DND-41 (cell line): ENCODE results near the gene MELTF.
A peak's percentile ranks its signal among the peaks of the same experiment; 100 is the strongest.

Source experiments
- ATAC-seq: fragments of 200-7000 bp; cut with Tn5 transposase; 3 replicates; pipeline ENCODE4 v1.9.1; 2021; ENCODE audit warnings: low read depth; ENCODE audit not compliant: insufficient read depth
- DNase-seq: peaks from one replicate; pipeline ENCODE4 v3.0.0-alpha.2; 2020
- H2AFZ ChIP-seq: 2 replicates; pipeline ENCODE4 v1.6.0; 2012; ENCODE audit warnings: low read depth, low read length
- H3K27ac ChIP-seq: 2 replicates; pipeline ENCODE4 v1.5.1; 2012; ENCODE audit warnings: low read length, inconsistent platforms
- H3K27me3 ChIP-seq: fragments of 200-600 bp; sonication (generic); 2 replicates; pipeline ENCODE4 v1.6.0; 2012; ENCODE audit warnings: low read length, mild to moderate bottlenecking, inconsistent platforms; ENCODE audit not compliant: insufficient read depth, poor library complexity
- H3K36me3 ChIP-seq: 2 replicates; pipeline ENCODE4 v1.5.1; 2012; ENCODE audit warnings: low read length, inconsistent platforms; ENCODE audit not compliant: insufficient read depth
- H3K4me1 ChIP-seq: 2 replicates; pipeline ENCODE4 v1.5.1; 2012; ENCODE audit warnings: mild to moderate bottlenecking, low read length; ENCODE audit not compliant: insufficient read depth
- H3K4me2 ChIP-seq: 2 replicates; pipeline ENCODE4 v1.6.0; 2012; ENCODE audit warnings: mild to moderate bottlenecking, moderate library complexity, low read length, inconsistent platforms; ENCODE audit not compliant: insufficient read depth
- H3K4me3 ChIP-seq, 2 experiments: fragments of 200-600 bp in 1 of 2; shearing (Covaris generic) in 1 of 2; 2 replicates each; pipeline ENCODE4 v1.5.1; 2012 to 2016; ENCODE audit warnings: inconsistent platforms in 2 of 2, low read length in 2 of 2, mild to moderate bottlenecking in 2 of 2, low read depth in 1 of 2, moderate library complexity in 1 of 2
- H3K79me2 ChIP-seq: 2 replicates; pipeline ENCODE4 v1.6.0; 2012; ENCODE audit warnings: low read length, inconsistent platforms; ENCODE audit not compliant: insufficient read depth
- H3K9ac ChIP-seq: 2 replicates; pipeline ENCODE4 v1.6.0; 2012; ENCODE audit warnings: low read depth, mild to moderate bottlenecking, inconsistent platforms, low read length, moderate library complexity
- H3K9me3 ChIP-seq: 2 replicates; pipeline ENCODE4 v1.5.1; 2012; ENCODE audit warnings: low read length, moderate library complexity, mild to moderate bottlenecking, inconsistent platforms; ENCODE audit not compliant: insufficient read depth, severe bottlenecking
- H4K20me1 ChIP-seq: 2 replicates; pipeline ENCODE4 v1.6.0; 2012; ENCODE audit warnings: low read length; ENCODE audit not compliant: insufficient read depth
- EZH2 ChIP-seq: IDR thresholded peaks from 3 replicates; pipeline ENCODE4 v1.6.1; 2012; ENCODE audit warnings: borderline replicate concordance, low read depth, mild to moderate bottlenecking, moderate library complexity, low read length, inconsistent platforms; ENCODE audit not compliant: severe bottlenecking
- TF ChIP-seq, protein P1 (sequence below): IDR thresholded peaks from 2 replicates; pipeline ENCODE4 v1.5.1; 2012; ENCODE audit warnings: borderline replicate concordance, low read length, moderate library complexity, mild to moderate bottlenecking; ENCODE audit not compliant: poor library complexity, severe bottlenecking; ENCODE audit errors: extremely low read depth

The MELTF gene

DNA sequence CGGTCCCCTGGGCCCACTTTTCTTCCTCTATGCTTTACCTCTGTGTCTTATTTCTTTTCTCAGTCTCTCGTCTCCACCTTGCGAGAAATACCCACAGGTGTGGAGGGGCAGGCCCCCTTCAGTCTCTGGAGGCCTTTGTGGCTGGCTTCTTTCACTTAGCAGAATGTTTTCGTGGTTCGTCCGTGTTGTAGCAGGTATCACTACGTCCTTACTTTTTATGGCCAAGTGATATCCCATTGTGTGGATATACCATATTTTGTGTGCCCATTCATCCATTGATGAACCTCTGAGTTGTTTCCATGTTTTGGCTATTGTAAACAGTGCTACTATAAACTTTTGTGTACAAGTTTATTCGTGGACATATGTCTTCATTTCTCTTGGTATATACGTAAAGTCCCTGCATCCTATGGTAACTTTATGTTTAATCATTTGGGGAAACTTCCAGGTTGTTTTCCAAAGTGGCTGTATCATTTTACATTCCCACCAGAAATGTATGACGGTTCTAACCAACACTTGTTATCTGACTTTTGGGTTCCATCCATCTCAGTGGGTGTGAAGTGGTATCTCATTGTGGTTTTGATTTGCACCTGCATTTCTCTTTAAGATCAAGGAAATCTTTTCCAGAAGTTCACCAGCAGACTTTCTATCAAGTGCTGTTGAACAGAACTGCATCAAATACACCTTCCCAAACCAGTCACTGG, 66.5 kb downstream of the MELTF start:
- DNase-seq (no peak), ATAC-seq (0 out of 3 replicates have a peak, but pooled peaks have one; percentile 25)
- Histone ChIP-seq H3K79me2 (no peaks in the 10 kb centered on the region; the same call in 1 of the 2 replicates), H3K9me3 (no peaks in the 10 kb centered on the region), H4K20me1 (peaks cover 5% of the 10 kb centered on the region; the same call in 1 of the 2 replicates), H3K27me3 (no peaks in the 10 kb centered on the region), H3K36me3 (peaks cover 17% of the 10 kb centered on the region; the same call in 1 of the 2 replicates), H3K9ac (no peak overlapping the region), H2AFZ (no peak overlapping the region), H3K4me3 (no peak overlapping the region), H3K27ac (no peak overlapping the region), H3K4me2 (no peak overlapping the region), H3K4me1 (peaks cover 8% of the 10 kb centered on the region)
- TF ChIP-seq, protein P1, sequence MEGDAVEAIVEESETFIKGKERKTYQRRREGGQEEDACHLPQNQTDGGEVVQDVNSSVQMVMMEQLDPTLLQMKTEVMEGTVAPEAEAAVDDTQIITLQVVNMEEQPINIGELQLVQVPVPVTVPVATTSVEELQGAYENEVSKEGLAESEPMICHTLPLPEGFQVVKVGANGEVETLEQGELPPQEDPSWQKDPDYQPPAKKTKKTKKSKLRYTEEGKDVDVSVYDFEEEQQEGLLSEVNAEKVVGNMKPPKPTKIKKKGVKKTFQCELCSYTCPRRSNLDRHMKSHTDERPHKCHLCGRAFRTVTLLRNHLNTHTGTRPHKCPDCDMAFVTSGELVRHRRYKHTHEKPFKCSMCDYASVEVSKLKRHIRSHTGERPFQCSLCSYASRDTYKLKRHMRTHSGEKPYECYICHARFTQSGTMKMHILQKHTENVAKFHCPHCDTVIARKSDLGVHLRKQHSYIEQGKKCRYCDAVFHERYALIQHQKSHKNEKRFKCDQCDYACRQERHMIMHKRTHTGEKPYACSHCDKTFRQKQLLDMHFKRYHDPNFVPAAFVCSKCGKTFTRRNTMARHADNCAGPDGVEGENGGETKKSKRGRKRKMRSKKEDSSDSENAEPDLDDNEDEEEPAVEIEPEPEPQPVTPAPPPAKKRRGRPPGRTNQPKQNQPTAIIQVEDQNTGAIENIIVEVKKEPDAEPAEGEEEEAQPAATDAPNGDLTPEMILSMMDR = no peak
- TF ChIP-seq EZH2 = no peak

DNA sequence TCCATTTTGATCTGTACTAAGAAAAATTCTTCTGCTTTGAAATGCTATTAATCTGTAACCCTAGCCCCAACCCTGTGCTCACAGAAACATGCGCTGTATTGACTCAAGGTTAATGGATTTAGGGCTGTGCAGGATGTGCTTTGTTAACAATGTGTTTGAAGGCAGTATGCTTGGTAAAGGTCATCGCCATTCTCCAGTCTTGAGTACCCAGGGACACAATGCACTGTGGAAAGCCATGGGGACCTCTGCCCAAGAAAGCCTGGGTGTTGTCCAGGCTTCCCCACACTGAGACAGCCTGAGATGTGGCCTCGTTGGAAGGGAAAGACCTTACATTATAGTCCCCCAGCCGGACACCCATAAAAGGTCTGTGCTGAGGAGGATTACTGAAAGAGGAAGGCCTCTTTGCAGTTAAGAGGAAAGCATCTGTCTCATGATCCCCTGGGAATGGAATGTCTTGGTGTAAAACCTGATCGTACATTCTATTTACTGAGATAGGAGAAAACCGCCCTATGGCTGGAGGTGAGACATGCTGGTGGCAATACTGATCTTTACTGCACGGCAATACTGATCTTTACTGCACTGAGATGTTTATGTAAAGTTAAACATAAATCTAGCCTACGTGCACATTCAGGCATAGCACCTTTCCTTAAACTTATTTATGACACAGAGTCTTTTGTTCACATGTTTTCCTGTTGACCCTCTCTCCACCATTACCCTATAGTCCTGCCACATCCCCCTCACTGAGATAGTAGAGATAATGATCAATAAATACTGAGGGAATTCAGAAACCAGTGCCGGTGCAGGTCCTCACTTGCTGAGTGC, 67.3 kb downstream of the MELTF start:
- DNase-seq = no peak
- Histone ChIP-seq H2AFZ (no peak overlapping the region), H3K27me3 (no peaks in the 10 kb centered on the region), H3K4me1 (peaks cover under 1% of the 10 kb centered on the region; the same call in 1 of the 2 replicates), H3K4me3 (no peak overlapping the region), H3K9me3 (no peaks in the 10 kb centered on the region), H3K79me2 (no peaks in the 10 kb centered on the region), H3K27ac (no peak overlapping the region), H4K20me1 (peaks cover 5% of the 10 kb centered on the region; the same call in 1 of the 2 replicates), H3K4me2 (no peak overlapping the region), H3K36me3 (peaks cover 15% of the 10 kb centered on the region; the same call in 1 of the 2 replicates), H3K9ac (no peak overlapping the region)
- no peak for ATAC-seq
- TF ChIP-seq EZH2 = no peak
- TF ChIP-seq, protein P1 = no peak

DNA sequence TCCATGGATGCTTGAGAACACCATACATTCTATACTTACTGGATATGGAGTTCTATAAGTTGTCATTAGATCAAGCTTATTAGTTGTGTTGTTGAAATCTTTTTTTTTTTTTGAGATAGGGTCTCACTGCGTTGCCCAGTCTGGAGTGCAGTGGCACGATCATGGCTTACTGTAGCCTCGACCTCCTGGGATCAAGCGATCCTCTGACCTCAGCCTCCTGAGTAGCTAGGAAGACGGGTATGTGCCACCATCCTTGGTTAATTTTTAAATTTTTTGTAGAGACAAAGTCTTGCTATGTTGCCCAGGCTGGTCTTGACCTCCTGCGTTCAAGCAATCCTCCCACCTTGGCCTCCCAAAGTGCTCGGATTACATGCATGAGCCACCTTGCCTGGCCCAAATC, 74.8 kb downstream of the MELTF start:
- no peak overlapping the region for H2AFZ ChIP-seq
- TF ChIP-seq, protein P1 = no peak
- TF ChIP-seq EZH2 = no peak
- no peaks in the 10 kb centered on the region for H3K79me2 ChIP-seq
- no peaks in the 10 kb centered on the region for H3K9me3 ChIP-seq
- H3K36me3 ChIP-seq = no peaks in the 10 kb centered on the region
- ATAC-seq (no peak), DNase-seq (no peak)
- H3K4me3 ChIP-seq = no peak overlapping the region
- no peaks in the 10 kb centered on the region for H3K27me3 ChIP-seq
- H4K20me1 ChIP-seq = no peaks in the 10 kb centered on the region
- no peak overlapping the region for H3K9ac ChIP-seq
- H3K4me1 ChIP-seq = no peaks in the 10 kb centered on the region
- H3K4me2 ChIP-seq = no peak overlapping the region
- no peak overlapping the region for H3K27ac ChIP-seq
